ENCODE data around the gene KAZN. TPM values are rescaled to one million over a fixed set of nuclear protein-coding genes. Genes with fewer than 3 reads are reported as not detected.

Gene KAZN
- total RNA-seq, 6 experiments from 2014 or later: 13.1 to 22.3 (median 20.7) TPM

DNA sequence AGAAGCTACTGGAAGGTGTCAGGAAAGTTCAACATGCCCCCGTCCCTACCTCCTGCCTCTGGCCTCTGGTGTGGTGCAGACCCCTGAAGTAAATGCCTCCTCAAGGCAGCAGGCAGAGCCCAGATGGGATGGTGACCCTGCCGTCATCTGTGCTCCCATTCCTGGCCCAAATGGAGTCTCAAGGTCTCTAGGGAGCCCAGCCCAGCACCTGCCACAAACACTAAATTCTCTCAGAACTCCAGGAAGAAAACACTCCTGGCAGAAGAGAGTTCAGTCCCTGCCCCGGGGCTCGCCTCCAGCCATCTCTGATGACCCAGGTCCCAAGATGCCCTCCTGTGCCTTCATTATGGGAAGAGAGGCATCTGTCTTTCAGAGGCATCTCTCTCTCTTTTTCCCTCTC lies 293.5 kb downstream of the KAZN start:
- TF ChIP-seq, protein P1, sequence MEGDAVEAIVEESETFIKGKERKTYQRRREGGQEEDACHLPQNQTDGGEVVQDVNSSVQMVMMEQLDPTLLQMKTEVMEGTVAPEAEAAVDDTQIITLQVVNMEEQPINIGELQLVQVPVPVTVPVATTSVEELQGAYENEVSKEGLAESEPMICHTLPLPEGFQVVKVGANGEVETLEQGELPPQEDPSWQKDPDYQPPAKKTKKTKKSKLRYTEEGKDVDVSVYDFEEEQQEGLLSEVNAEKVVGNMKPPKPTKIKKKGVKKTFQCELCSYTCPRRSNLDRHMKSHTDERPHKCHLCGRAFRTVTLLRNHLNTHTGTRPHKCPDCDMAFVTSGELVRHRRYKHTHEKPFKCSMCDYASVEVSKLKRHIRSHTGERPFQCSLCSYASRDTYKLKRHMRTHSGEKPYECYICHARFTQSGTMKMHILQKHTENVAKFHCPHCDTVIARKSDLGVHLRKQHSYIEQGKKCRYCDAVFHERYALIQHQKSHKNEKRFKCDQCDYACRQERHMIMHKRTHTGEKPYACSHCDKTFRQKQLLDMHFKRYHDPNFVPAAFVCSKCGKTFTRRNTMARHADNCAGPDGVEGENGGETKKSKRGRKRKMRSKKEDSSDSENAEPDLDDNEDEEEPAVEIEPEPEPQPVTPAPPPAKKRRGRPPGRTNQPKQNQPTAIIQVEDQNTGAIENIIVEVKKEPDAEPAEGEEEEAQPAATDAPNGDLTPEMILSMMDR (IDR thresholded peaks at IDR 0.05): no peak
- Mint-ChIP-seq H3K27ac (no peak overlapping the region), H3K4me3 (no peak overlapping the region), H3K36me3 (ENCODE audit: low read depth) (no peaks in the 10 kb centered on the region; the same call in 1 of the 2 replicates), H3K27me3 (ENCODE audit: insufficient read depth) (peaks cover 30% of the 10 kb centered on the region), H3K4me1 (ENCODE audit: low read depth) (peaks cover 8% of the 10 kb centered on the region; the same call in 1 of the 2 replicates), H3K9me3 (no peaks in the 10 kb centered on the region; the same call in 1 of the 2 replicates)
- no peak for DNase-seq

DNA sequence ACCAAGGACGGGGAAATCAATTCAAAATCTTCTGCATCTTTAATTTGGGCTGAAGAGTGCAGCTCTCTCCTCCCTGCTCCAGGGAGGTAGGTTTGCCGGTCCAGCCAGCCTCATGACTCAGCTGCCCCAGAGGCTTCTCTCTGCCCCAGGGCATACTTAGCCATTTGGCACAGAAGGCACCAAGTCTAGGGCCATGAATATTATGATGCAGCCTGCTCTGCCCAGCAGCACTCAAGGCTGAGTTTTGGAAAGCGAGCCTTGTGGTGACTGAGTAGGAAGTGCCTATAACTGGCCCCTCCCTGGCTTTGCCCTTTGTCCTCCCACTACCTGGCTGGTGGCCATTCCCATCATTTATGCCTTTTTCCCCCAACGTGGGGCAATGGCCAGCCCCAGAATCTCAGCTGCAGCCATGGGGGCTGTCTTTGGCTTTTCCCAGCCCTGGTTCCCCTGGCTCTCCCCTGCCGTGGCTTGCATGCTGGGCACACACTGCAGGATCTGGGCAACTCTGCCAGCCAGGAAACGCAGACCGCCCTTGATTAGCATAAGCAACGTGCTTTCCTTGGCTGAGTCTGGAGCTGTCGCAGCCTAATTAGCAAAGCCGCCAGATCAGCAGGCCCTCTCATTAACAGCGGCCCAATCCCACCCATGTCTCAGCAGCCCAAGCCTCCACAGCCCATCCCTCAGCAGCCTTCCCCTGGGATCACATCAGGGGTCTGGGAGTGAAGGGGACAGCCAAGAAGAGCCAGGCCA lies 296.5 kb downstream of the KAZN start:
- H3K27me3 Mint-ChIP-seq (ENCODE audit: insufficient read depth): peaks cover 33% of the 10 kb centered on the region
- H3K36me3 Mint-ChIP-seq (ENCODE audit: low read depth): no peaks in the 10 kb centered on the region; the same call in 1 of the 2 replicates
- H3K9me3 Mint-ChIP-seq: no peaks in the 10 kb centered on the region; the same call in 1 of the 2 replicates

DNA sequence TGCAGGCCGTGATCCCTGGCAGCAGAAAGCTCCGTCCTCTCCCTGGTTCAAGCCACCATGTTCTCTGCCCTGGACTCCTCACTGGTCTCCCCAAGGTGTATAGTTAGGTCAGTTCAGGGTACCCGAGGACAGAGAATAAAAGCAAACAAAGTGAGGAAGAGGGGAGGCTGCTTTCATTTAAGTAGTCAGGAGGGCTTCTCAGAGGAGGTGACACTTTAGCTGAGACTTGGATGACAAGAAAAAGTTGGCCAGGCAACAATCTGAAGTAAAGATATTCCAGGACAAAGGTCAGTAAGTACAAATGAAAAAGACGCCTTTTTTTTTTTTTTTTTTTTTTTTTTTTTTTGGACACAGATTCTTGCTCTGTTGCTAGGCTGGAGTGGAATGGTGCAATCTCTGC lies 297.2 kb downstream of the KAZN start:
- H3K9me3 Mint-ChIP-seq: no peaks in the 10 kb centered on the region; the same call in 1 of the 2 replicates
- TF ChIP-seq, protein P1 (IDR thresholded peaks at IDR 0.05): no peak
- no peaks in the 10 kb centered on the region; the same call in 1 of the 2 replicates for H3K36me3 Mint-ChIP-seq (ENCODE audit: low read depth)
- H3K27ac Mint-ChIP-seq: no peak overlapping the region
- H3K27me3 Mint-ChIP-seq (ENCODE audit: insufficient read depth): peaks cover 35% of the 10 kb centered on the region
- H3K4me3 Mint-ChIP-seq: no peak overlapping the region
- DNase-seq: no peak
- peaks cover 18% of the 10 kb centered on the region; the same call in 1 of the 2 replicates for H3K4me1 Mint-ChIP-seq (ENCODE audit: low read depth)

More for the DNA sequence above, 296.5 kb downstream of the KAZN start:
- H3K4me1 Mint-ChIP-seq (ENCODE audit: low read depth): peaks cover 18% of the 10 kb centered on the region; the same call in 1 of the 2 replicates
- peak; percentile 14 for DNase-seq
- H3K27ac Mint-ChIP-seq: no peak overlapping the region
- TF ChIP-seq, protein P1 (IDR thresholded peaks at IDR 0.05): no peak
- H3K4me3 Mint-ChIP-seq: no peak overlapping the region

DNA sequence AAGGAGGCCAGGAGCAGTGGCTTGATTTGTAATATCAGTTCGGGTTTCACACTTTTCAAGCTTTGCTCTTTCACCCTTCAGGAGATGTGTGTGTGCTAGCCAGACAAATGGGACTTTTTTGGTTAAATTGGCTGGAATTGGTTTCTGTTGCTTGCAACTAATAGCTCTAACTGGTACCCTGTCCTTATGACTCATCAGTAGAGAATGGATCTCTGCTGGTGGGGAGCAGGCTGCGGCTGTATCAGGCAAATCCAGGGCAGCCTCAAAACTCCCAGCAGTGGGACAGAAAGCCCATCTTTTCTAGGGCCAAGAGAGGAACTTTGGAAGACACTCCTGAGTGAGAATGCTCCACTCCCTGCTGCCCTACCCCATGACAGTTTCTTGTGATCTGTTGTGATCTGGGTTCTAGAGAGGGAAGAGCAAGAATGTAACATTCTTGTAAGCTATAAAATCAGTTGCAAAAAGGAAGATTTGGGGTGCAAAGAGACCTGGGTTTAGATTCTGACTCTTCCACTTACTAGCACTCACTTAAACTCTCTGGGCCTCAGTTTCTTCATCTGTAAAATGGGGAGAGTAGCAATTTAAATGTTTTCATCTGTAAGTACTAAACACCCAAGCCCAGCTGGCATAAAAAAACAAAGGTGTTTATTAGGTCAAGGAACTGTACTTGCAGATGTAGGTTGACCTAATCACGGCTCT lies 298.0 kb downstream of the KAZN start:
- Mint-ChIP-seq H3K27ac (no peak overlapping the region), H3K36me3 (ENCODE audit: low read depth) (no peaks in the 10 kb centered on the region; the same call in 1 of the 2 replicates), H3K4me1 (ENCODE audit: low read depth) (peaks cover 18% of the 10 kb centered on the region; the same call in 1 of the 2 replicates), H3K27me3 (ENCODE audit: insufficient read depth) (peaks cover 37% of the 10 kb centered on the region), H3K9me3 (no peaks in the 10 kb centered on the region; the same call in 1 of the 2 replicates), H3K4me3 (no peak overlapping the region)
- TF ChIP-seq, protein P1 (IDR thresholded peaks at IDR 0.05): no peak
- no peak for DNase-seq

DNA sequence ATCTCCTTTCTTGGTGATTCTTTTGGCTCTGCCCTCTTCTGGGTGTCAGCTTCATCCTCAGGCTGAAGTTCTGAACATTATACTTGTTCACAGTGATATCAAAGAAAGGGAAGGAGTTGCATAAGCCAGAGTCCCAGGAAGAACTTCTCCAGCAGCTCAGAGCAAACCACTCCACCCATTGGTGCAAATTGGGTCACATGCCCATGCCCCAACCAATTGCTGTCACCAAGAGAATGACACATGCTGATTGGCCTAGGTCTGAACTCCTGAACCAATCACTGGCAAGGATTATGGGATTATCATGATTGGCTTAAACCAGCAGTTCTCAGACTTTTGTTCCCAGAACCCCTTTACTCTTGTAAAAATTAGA lies 298.6 kb downstream of the KAZN start:
- Mint-ChIP-seq H3K9me3 (no peaks in the 10 kb centered on the region; the same call in 1 of the 2 replicates), H3K27ac (no peak overlapping the region), H3K27me3 (ENCODE audit: insufficient read depth) (peaks cover 33% of the 10 kb centered on the region), H3K4me1 (ENCODE audit: low read depth) (peaks cover 18% of the 10 kb centered on the region; the same call in 1 of the 2 replicates), H3K4me3 (no peak overlapping the region), H3K36me3 (ENCODE audit: low read depth) (no peaks in the 10 kb centered on the region; the same call in 1 of the 2 replicates)
- TF ChIP-seq, protein P1 (IDR thresholded peaks at IDR 0.05): no peak
- DNase-seq: no peak

Data from HFFc6 (cell line).